Trophoblast cell (in vitro differentiated cells and primary cell): Measurements from ENCODE around the gene SPRED1. TPM values are rescaled to one million over a fixed set of nuclear protein-coding genes. Genes with fewer than 3 reads are reported as not detected.

Experiments
- DNase-seq, 2 donors: peaks; one replicate each; pipeline ENCODE4 v3.0.0-alpha.2; 2016
- H2AFZ ChIP-seq: 2 replicates; pipeline ENCODE4 v1.6.1; 2013; ENCODE audit warnings: low read length, moderate library complexity, mild to moderate bottlenecking; ENCODE audit not compliant: insufficient read depth, poor library complexity
- H2AK5ac ChIP-seq: 2 replicates; pipeline ENCODE4 v1.6.1; 2013; ENCODE audit warnings: mild to moderate bottlenecking, low read length
- H2BK120ac ChIP-seq: 2 replicates; pipeline ENCODE4 v1.6.1; 2013; ENCODE audit warnings: low read length, mild to moderate bottlenecking, moderate library complexity; ENCODE audit not compliant: insufficient read depth, poor library complexity
- H2BK12ac ChIP-seq: 2 replicates; pipeline ENCODE4 v1.6.1; 2013; ENCODE audit warnings: mild to moderate bottlenecking, low read length, moderate library complexity
- H2BK5ac ChIP-seq: 2 replicates; pipeline ENCODE4 v1.6.1; 2013; ENCODE audit warnings: low read length, low read depth, moderate library complexity, mild to moderate bottlenecking; ENCODE audit not compliant: poor library complexity
- H3K14ac ChIP-seq: 2 replicates; pipeline ENCODE4 v1.6.1; 2013; ENCODE audit warnings: mild to moderate bottlenecking, low read length
- H3K18ac ChIP-seq: 2 replicates; pipeline ENCODE4 v1.6.1; 2013; ENCODE audit warnings: mild to moderate bottlenecking, low read length
- H3K23ac ChIP-seq: 2 replicates; pipeline ENCODE4 v1.6.1; 2013; ENCODE audit warnings: low read length
- H3K27ac ChIP-seq: 2 replicates; pipeline ENCODE4 v1.5.1; 2013; ENCODE audit warnings: low read depth, mild to moderate bottlenecking, inconsistent platforms, low read length, moderate library complexity
- H3K27me3 ChIP-seq: 2 replicates; pipeline ENCODE4 v1.6.1; 2013; ENCODE audit warnings: inconsistent platforms, mild to moderate bottlenecking, low read length, moderate library complexity; ENCODE audit not compliant: insufficient read depth
- H3K36me3 ChIP-seq, 2 experiments: 1 replicate in 1 of 2; 2 replicates in 1 of 2; pipeline ENCODE4 v1.6.1; 2013; ENCODE audit warnings: low read length in 2 of 2, mild to moderate bottlenecking in 2 of 2, moderate library complexity in 1 of 2; ENCODE audit not compliant: insufficient read depth in 2 of 2, control insufficient read depth in 1 of 2
- H3K4ac ChIP-seq: 2 replicates; pipeline ENCODE4 v1.6.1; 2013; ENCODE audit warnings: low read depth, mild to moderate bottlenecking, low read length, moderate library complexity
- H3K4me1 ChIP-seq, 2 experiments: 1 replicate in 1 of 2; 2 replicates in 1 of 2; pipeline ENCODE4 v1.6.1; 2013; ENCODE audit warnings: low read length in 2 of 2, mild to moderate bottlenecking in 2 of 2, moderate library complexity in 1 of 2; ENCODE audit not compliant: insufficient read depth in 2 of 2, control insufficient read depth in 1 of 2
- H3K4me2 ChIP-seq: 2 replicates; pipeline ENCODE4 v1.6.1; 2013; ENCODE audit warnings: inconsistent platforms, mild to moderate bottlenecking, low read length, moderate library complexity
- H3K4me3 ChIP-seq: 2 replicates; pipeline ENCODE4 v1.5.1; 2013; ENCODE audit warnings: mild to moderate bottlenecking, low read depth, low read length, inconsistent platforms
- H3K79me1 ChIP-seq: one replicate; pipeline ENCODE4 v1.6.1; 2013; ENCODE audit warnings: low read length
- H3K79me2 ChIP-seq: 2 replicates; pipeline ENCODE4 v1.6.1; 2013; ENCODE audit warnings: low read length, mild to moderate bottlenecking; ENCODE audit not compliant: control insufficient read depth, insufficient read depth, poor library complexity
- H3K9ac ChIP-seq: 2 replicates; pipeline ENCODE4 v1.6.1; 2013; ENCODE audit warnings: mild to moderate bottlenecking, low read length
- H3K9me3 ChIP-seq: 2 replicates; pipeline ENCODE4 v1.6.1; 2013; ENCODE audit warnings: low read depth, mild to moderate bottlenecking, control low read depth, inconsistent platforms, low read length; ENCODE audit not compliant: insufficient read depth
- H4K12ac ChIP-seq: 2 replicates; pipeline ENCODE4 v1.6.1; 2013; ENCODE audit warnings: low read depth, mild to moderate bottlenecking, low read length, moderate library complexity
- H4K8ac ChIP-seq: 2 replicates; pipeline ENCODE4 v1.6.1; 2013; ENCODE audit warnings: low read depth, mild to moderate bottlenecking, low read length, moderate library complexity
- H4K91ac ChIP-seq: one replicate; pipeline ENCODE4 v1.6.1; 2013; ENCODE audit warnings: low read depth, mild to moderate bottlenecking, low read length, moderate library complexity
- WGBS: extraction: QIAGEN DNeasy Blood & Tissue Kit; methylation state at CpG from one replicate; pipeline ENCODE4 v1.1.7; 2013; ENCODE audit warnings: missing lambda C conversion rate; ENCODE audit not compliant: insufficient read length, insufficient coverage; ENCODE audit errors: extremely low coverage; 5-methylcytosine and 5-hydroxymethylcytosine counted together
- polyA plus RNA-seq: library from polyadenylated mRNA; stranded (reverse); fragments of 200-250 nt; gene quantifications from 2 replicates; pipeline ENCODE4 v1.2.3, GENCODE V29; 2013

Gene SPRED1
- polyA plus RNA-seq, result 4.4 and 4.5 TPM in 2 replicates

GRCh38 chr15:38252481-38253350 is at the start of gene SPRED1:
Gene SPRED1, plus strand, starts transcription at chr15:38252836. Its CDS starts 350 bp downstream, at chr15:38253186.
- H2BK5ac ChIP-seq, result peak within 1 kb of the TSS; percentile 92
- H3K18ac ChIP-seq, result peak within 1 kb of the TSS; percentile 95
- peak within 1 kb of the TSS; percentile 91 for H3K9ac ChIP-seq
- no peak within 1 kb of the TSS for H2AK5ac ChIP-seq
- H3K27me3 ChIP-seq, result no peaks in the 10 kb centered on the region
- H3K9me3 ChIP-seq, result no peaks in the 10 kb centered on the region
- H3K4me2 ChIP-seq, result peak within 1 kb of the TSS; percentile 71
- H4K12ac ChIP-seq, result peak within 1 kb of the TSS; percentile 93
- H3K14ac ChIP-seq, result peak within 1 kb of the TSS; percentile 91
- peak within 1 kb of the TSS; percentile 87 for H2AFZ ChIP-seq
- peaks cover 0 to 4% of the 10 kb centered on the region in 2 experiments for H3K4me1 ChIP-seq
- H3K23ac ChIP-seq, result no peak within 1 kb of the TSS
- H3K27ac ChIP-seq, result peak within 1 kb of the TSS; percentile 99
- no peaks in the 10 kb centered on the region for H3K36me3 ChIP-seq
- peak within 1 kb of the TSS; percentile 73 for H3K4ac ChIP-seq
- peak within 1 kb of the TSS; percentile 91 for H4K8ac ChIP-seq
- peak within 1 kb of the TSS; percentile 85 for H3K4me3 ChIP-seq
- H3K79me2 ChIP-seq, result peaks cover 14% of the 10 kb centered on the region
- H3K79me1 ChIP-seq, result peaks cover 14% of the 10 kb centered on the region
- no CpG with 5 or more reads among the region's 75 CpGs for WGBS
- H2BK12ac ChIP-seq, result peak within 1 kb of the TSS; percentile 61
- peak within 1 kb of the TSS; percentile 91 for H4K91ac ChIP-seq
- peak within 1 kb of the TSS; percentile 96 for H2BK120ac ChIP-seq
- peak; percentile 48 to 59 for DNase-seq

DNA sequence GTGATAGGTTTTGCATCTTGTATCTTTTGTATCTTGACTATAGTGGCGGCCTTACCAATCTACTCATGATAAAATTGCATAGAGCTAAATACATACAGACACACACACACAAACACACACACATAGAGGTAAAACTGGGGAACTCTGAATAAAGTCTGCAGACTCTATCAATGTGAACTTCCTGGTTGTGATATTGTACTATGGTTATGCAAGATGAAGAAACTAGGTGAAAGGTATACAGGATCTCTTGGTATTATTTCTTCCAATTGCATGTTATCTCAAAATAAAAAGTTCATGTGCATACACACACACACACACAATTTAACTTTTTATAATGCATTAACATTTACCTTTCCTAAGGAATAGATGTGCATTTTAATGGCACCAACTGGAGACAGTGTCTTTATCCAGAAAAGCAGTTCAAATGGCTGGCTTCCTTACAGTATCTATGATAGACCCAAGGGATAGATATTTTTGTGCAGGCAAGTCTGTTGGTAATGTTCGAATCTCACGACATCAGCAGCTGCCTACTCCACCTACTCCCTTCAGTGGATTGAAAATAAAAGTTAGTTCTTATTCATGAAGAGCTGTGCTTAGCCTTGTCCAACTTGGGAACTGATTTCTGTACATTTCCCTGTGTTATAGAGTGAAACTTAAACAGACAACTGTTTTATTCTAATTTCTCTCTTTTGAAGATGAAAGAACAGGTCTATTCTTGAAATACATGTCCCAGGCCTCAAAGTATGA is 46.9 kb upstream of the SPRED1 start:
- H3K14ac ChIP-seq, result no peak overlapping the region
- H4K8ac ChIP-seq, result no peak overlapping the region
- H3K4me2 ChIP-seq, result no peak overlapping the region
- no peak overlapping the region for H2BK5ac ChIP-seq
- H3K18ac ChIP-seq, result no peak overlapping the region
- no peak overlapping the region for H2BK120ac ChIP-seq
- no peaks in the 10 kb centered on the region for H3K9me3 ChIP-seq
- H3K27me3 ChIP-seq, result no peaks in the 10 kb centered on the region
- H2AK5ac ChIP-seq, result no peak overlapping the region
- no CpG with 5 or more reads among the region's 3 CpGs for WGBS
- H3K23ac ChIP-seq, result no peak overlapping the region
- DNase-seq, result no peak
- H3K27ac ChIP-seq, result no peak overlapping the region
- H2BK12ac ChIP-seq, result no peak overlapping the region
- H4K12ac ChIP-seq, result no peak overlapping the region
- no peak overlapping the region for H4K91ac ChIP-seq
- H3K4me1 ChIP-seq, result no peaks in the 10 kb centered on the region
- H3K79me2 ChIP-seq, result no peaks in the 10 kb centered on the region
- H2AFZ ChIP-seq, result no peak overlapping the region
- no peak overlapping the region for H3K9ac ChIP-seq
- H3K4me3 ChIP-seq, result no peak overlapping the region
- H3K79me1 ChIP-seq, result no peaks in the 10 kb centered on the region
- H3K36me3 ChIP-seq, result no peaks in the 10 kb centered on the region
- H3K4ac ChIP-seq, result no peak overlapping the region

- Histone ChIP-seq H3K4ac (no peak overlapping the region), H2BK120ac (no peak overlapping the region), H3K9ac (no peak overlapping the region), H3K36me3 (no peaks in the 10 kb centered on the region), H3K14ac (no peak overlapping the region), H3K27ac (no peak overlapping the region), H3K18ac (no peak overlapping the region), H2AFZ (no peak overlapping the region), H3K4me2 (no peak overlapping the region), H3K23ac (no peak overlapping the region), H4K91ac (no peak overlapping the region), H2AK5ac (no peak overlapping the region), H2BK5ac (no peak overlapping the region), H3K4me3 (no peak overlapping the region), H3K79me1 (no peaks in the 10 kb centered on the region), H4K8ac (no peak overlapping the region), H3K79me2 (no peaks in the 10 kb centered on the region), H3K4me1 (no peaks in the 10 kb centered on the region), H4K12ac (no peak overlapping the region), H3K9me3 (no peaks in the 10 kb centered on the region), H3K27me3 (no peaks in the 10 kb centered on the region), H2BK12ac (no peak overlapping the region)
- DNase-seq, result peak; percentile 40 to 71
- WGBS, result no CpG with 5 or more reads among the region's 2 CpGs
Measured at GRCh38 chr15:38207621-38208020, 45.0 kb upstream of the SPRED1 start.

GRCh38 chr15:38208206-38208605 is 44.4 kb upstream of the SPRED1 start:
- no peaks in the 10 kb centered on the region for H3K4me1 ChIP-seq
- no peaks in the 10 kb centered on the region for H3K36me3 ChIP-seq
- H3K4ac ChIP-seq, result no peak overlapping the region
- H3K27me3 ChIP-seq, result no peaks in the 10 kb centered on the region
- H3K79me1 ChIP-seq, result no peaks in the 10 kb centered on the region
- H3K79me2 ChIP-seq, result no peaks in the 10 kb centered on the region
- no peak overlapping the region for H3K27ac ChIP-seq
- H3K18ac ChIP-seq, result no peak overlapping the region
- no peak overlapping the region for H3K23ac ChIP-seq
- no peak overlapping the region for H2AK5ac ChIP-seq
- no peak overlapping the region for H3K14ac ChIP-seq
- no peak overlapping the region for H4K12ac ChIP-seq
- WGBS, result no CpG with 5 or more reads among the region's 1 CpG
- H3K4me3 ChIP-seq, result no peak overlapping the region
- H2AFZ ChIP-seq, result no peak overlapping the region
- no peak overlapping the region for H4K91ac ChIP-seq
- H2BK12ac ChIP-seq, result no peak overlapping the region
- H3K9me3 ChIP-seq, result no peaks in the 10 kb centered on the region
- DNase-seq, result peak in 1 of 2 donors; percentile 26
- no peak overlapping the region for H2BK120ac ChIP-seq
- no peak overlapping the region for H3K9ac ChIP-seq
- H2BK5ac ChIP-seq, result no peak overlapping the region
- H3K4me2 ChIP-seq, result no peak overlapping the region
- H4K8ac ChIP-seq, result no peak overlapping the region
